IPS-15b (cell line): ENCODE results near the gene SLCO1A2.
"Not testable (repeated sequence)": the region's sequence is repeated elsewhere in the genome, so short reads cannot be mapped to it uniquely, and the experiment has no call there.

ENCODE experiments used
- H3K27me3 ChIP-seq: one replicate; pipeline ENCODE4 v1.6.1; 2013; ENCODE audit warnings: low read length; ENCODE audit not compliant: control insufficient read depth, insufficient read depth
- H3K36me3 ChIP-seq: one replicate; pipeline ENCODE4 v1.6.1; 2013; ENCODE audit warnings: low read length; ENCODE audit not compliant: control insufficient read depth, insufficient read depth
- H3K4me1 ChIP-seq: one replicate; pipeline ENCODE4 v1.6.1; 2013; ENCODE audit warnings: mild to moderate bottlenecking, low read length; ENCODE audit not compliant: control insufficient read depth, insufficient read depth
- H3K4me3 ChIP-seq: one replicate; pipeline ENCODE4 v1.5.1; 2013; ENCODE audit warnings: low read depth, low read length
- H3K9ac ChIP-seq: one replicate; pipeline ENCODE4 v1.6.1; 2013; ENCODE audit warnings: low read depth, mild to moderate bottlenecking, low read length
- H3K9me3 ChIP-seq: one replicate; pipeline ENCODE4 v1.6.1; 2013; ENCODE audit warnings: mild to moderate bottlenecking, low read length; ENCODE audit not compliant: control insufficient read depth, insufficient read depth

Gene SLCO1A2

GRCh38 chr12:21334771-21335325 is at the start of gene SLCO1A2:
Gene SLCO1A2, minus strand, starts transcription at chr12:21334917. Its CDS starts 270 bp downstream, at chr12:21334647.
- Histone ChIP-seq H3K4me1 (peaks cover 6% of the 10 kb centered on the region), H3K9me3 (peaks cover 9% of the 10 kb centered on the region), H3K27me3 (no peaks in the 10 kb centered on the region), H3K9ac (no peak within 1 kb of the TSS), H3K4me3 (no peak within 1 kb of the TSS), H3K36me3 (no peaks in the 10 kb centered on the region)

GRCh38 chr12:21384261-21384660 is 49.5 kb upstream of the SLCO1A2 start:
- Histone ChIP-seq H3K9me3 (no peaks in the 10 kb centered on the region), H3K9ac (no peak overlapping the region), H3K4me1 (no peaks in the 10 kb centered on the region), H3K4me3 (no peak overlapping the region), H3K27me3 (no peaks in the 10 kb centered on the region), H3K36me3 (no peaks in the 10 kb centered on the region)

- H3K9ac ChIP-seq, H3K4me3 ChIP-seq, H3K4me1 ChIP-seq, H3K27me3 ChIP-seq, H3K9me3 ChIP-seq, H3K36me3 ChIP-seq: not testable (repeated sequence)
These were observed 46.6 kb upstream of the SLCO1A2 start for GRCh38 chr12:21381320-21381719.

- H3K9ac ChIP-seq, result no peak overlapping the region
These were observed 44.5 kb upstream of the SLCO1A2 start for GRCh38 chr12:21379218-21379617.

GRCh38 chr12:21372602-21373001 is 37.9 kb upstream of the SLCO1A2 start, which contains the start of gene IAPP:
Gene IAPP, plus strand, starts transcription at chr12:21372902. Its CDS starts 450 bp downstream, at chr12:21373352.
- no peaks in the 10 kb centered on the region for H3K9me3 ChIP-seq
- no peaks in the 10 kb centered on the region for H3K4me1 ChIP-seq
- H3K9ac ChIP-seq, result no peak within 1 kb of the TSS
- H3K4me3 ChIP-seq, result no peak within 1 kb of the TSS
- no peaks in the 10 kb centered on the region for H3K27me3 ChIP-seq
- no peaks in the 10 kb centered on the region for H3K36me3 ChIP-seq

More at GRCh38 chr12:21379218-21379617, 44.5 kb upstream of the SLCO1A2 start:
- Histone ChIP-seq H3K4me3 (no peak overlapping the region), H3K27me3 (no peaks in the 10 kb centered on the region), H3K4me1 (no peaks in the 10 kb centered on the region), H3K36me3 (no peaks in the 10 kb centered on the region), H3K9me3 (no peaks in the 10 kb centered on the region)

- no peaks in the 10 kb centered on the region for H3K4me1 ChIP-seq
- H3K9ac ChIP-seq, result no peak overlapping the region
- no peaks in the 10 kb centered on the region for H3K27me3 ChIP-seq
- no peaks in the 10 kb centered on the region for H3K9me3 ChIP-seq
- no peaks in the 10 kb centered on the region for H3K36me3 ChIP-seq
- H3K4me3 ChIP-seq, result no peak overlapping the region
These were observed 36.2 kb upstream of the SLCO1A2 start for GRCh38 chr12:21370845-21371449.

GRCh38 chr12:21369141-21369980 is 34.6 kb upstream of the SLCO1A2 start:
- H3K4me1 ChIP-seq, result no peaks in the 10 kb centered on the region
- H3K36me3 ChIP-seq, result no peaks in the 10 kb centered on the region
- no peaks in the 10 kb centered on the region for H3K9me3 ChIP-seq
- no peaks in the 10 kb centered on the region for H3K27me3 ChIP-seq
- no peak overlapping the region for H3K9ac ChIP-seq
- no peak overlapping the region for H3K4me3 ChIP-seq

- not testable (repeated sequence) for H3K27me3 ChIP-seq
These were observed 25.9 kb upstream of the SLCO1A2 start for GRCh38 chr12:21360632-21361031.

GRCh38 chr12:21354641-21355040 is 19.9 kb upstream of the SLCO1A2 start:
- Histone ChIP-seq H3K9ac (no peak overlapping the region), H3K27me3 (no peaks in the 10 kb centered on the region), H3K36me3 (no peaks in the 10 kb centered on the region), H3K9me3 (no peaks in the 10 kb centered on the region), H3K4me1 (peaks cover 2% of the 10 kb centered on the region), H3K4me3 (no peak overlapping the region)

More at GRCh38 chr12:21360632-21361031, 25.9 kb upstream of the SLCO1A2 start:
- H3K4me1 ChIP-seq, H3K9ac ChIP-seq, H3K4me3 ChIP-seq, H3K36me3 ChIP-seq, H3K9me3 ChIP-seq: not testable (repeated sequence)

GRCh38 chr12:21353948-21354347 is 19.2 kb upstream of the SLCO1A2 start:
- no peak overlapping the region for H3K4me3 ChIP-seq
- H3K9me3 ChIP-seq, result no peaks in the 10 kb centered on the region
- H3K4me1 ChIP-seq, result peaks cover 2% of the 10 kb centered on the region
- H3K27me3 ChIP-seq, result no peaks in the 10 kb centered on the region
- H3K9ac ChIP-seq, result no peak overlapping the region
- H3K36me3 ChIP-seq, result no peaks in the 10 kb centered on the region

GRCh38 chr12:21353487-21353886 is 18.8 kb upstream of the SLCO1A2 start:
- H3K9ac ChIP-seq, result no peak overlapping the region
- no peak overlapping the region for H3K4me3 ChIP-seq
- no peaks in the 10 kb centered on the region for H3K27me3 ChIP-seq
- H3K9me3 ChIP-seq, result no peaks in the 10 kb centered on the region
- H3K36me3 ChIP-seq, result no peaks in the 10 kb centered on the region
- peaks cover 2% of the 10 kb centered on the region for H3K4me1 ChIP-seq

- no peaks in the 10 kb centered on the region for H3K36me3 ChIP-seq
- peaks cover 2% of the 10 kb centered on the region for H3K4me1 ChIP-seq
- no peaks in the 10 kb centered on the region for H3K27me3 ChIP-seq
- H3K9ac ChIP-seq, result no peak overlapping the region
- H3K4me3 ChIP-seq, result no peak overlapping the region
- H3K9me3 ChIP-seq, result no peaks in the 10 kb centered on the region
These were observed 16.3 kb upstream of the SLCO1A2 start for GRCh38 chr12:21350975-21351374.
